H9 (cell line): ENCODE data around the gene CEACAM18. TPM values are rescaled to one million over a fixed set of nuclear protein-coding genes. Genes with fewer than 3 reads are reported as not detected.

Experiments
- DNase-seq: peaks from one replicate; pipeline ENCODE4 v3.0.0-alpha.2; 2017
- H2AFZ ChIP-seq: one replicate; pipeline ENCODE4 v1.6.1; 2013; ENCODE audit warnings: mild to moderate bottlenecking, low read length, control low read depth, moderate library complexity
- H2AK5ac ChIP-seq: 2 replicates; pipeline ENCODE4 v1.6.1; 2013; ENCODE audit warnings: low read length, control low read depth, mixed read lengths; ENCODE audit not compliant: insufficient read length
- H2BK120ac ChIP-seq: one replicate; pipeline ENCODE4 v1.6.1; 2013; ENCODE audit warnings: low read depth, mild to moderate bottlenecking, low read length, control low read depth, inconsistent platforms; ENCODE audit not compliant: poor library complexity, severe bottlenecking
- H2BK12ac ChIP-seq: 2 replicates; pipeline ENCODE4 v1.6.1; 2013; ENCODE audit warnings: low read length, control low read depth, mixed read lengths, low read depth; ENCODE audit not compliant: insufficient read length
- H2BK15ac ChIP-seq: 2 replicates; pipeline ENCODE4 v1.6.1; 2013; ENCODE audit warnings: low read depth, low read length, control low read depth
- H2BK20ac ChIP-seq: one replicate; pipeline ENCODE4 v1.6.1; 2013; ENCODE audit warnings: low read depth, mild to moderate bottlenecking, low read length, control low read depth, inconsistent platforms; ENCODE audit not compliant: poor library complexity, severe bottlenecking
- H2BK5ac ChIP-seq: 2 replicates; pipeline ENCODE4 v1.6.1; 2013; ENCODE audit warnings: low read length, control low read depth, mixed read lengths; ENCODE audit not compliant: insufficient read length
- H3K14ac ChIP-seq: 2 replicates; pipeline ENCODE4 v1.6.1; 2013; ENCODE audit warnings: low read length, control low read depth; ENCODE audit not compliant: insufficient read depth
- H3K18ac ChIP-seq: 2 replicates; pipeline ENCODE4 v1.6.1; 2013; ENCODE audit warnings: low read depth, mild to moderate bottlenecking, mixed read lengths, low read length, control low read depth; ENCODE audit not compliant: insufficient read length
- H3K23ac ChIP-seq: 2 replicates; pipeline ENCODE4 v1.6.1; 2013; ENCODE audit warnings: low read length, control low read depth, mixed read lengths, low read depth; ENCODE audit not compliant: insufficient read length
- H3K23me2 ChIP-seq: 2 replicates; pipeline ENCODE4 v1.6.1; 2013; ENCODE audit warnings: low read depth, mild to moderate bottlenecking, mixed read lengths, low read length, control low read depth; ENCODE audit not compliant: insufficient read length, poor library complexity, severe bottlenecking
- H3K27ac ChIP-seq: 2 replicates; pipeline ENCODE4 v1.5.1; 2013; ENCODE audit warnings: low read length, control low read depth, mixed read lengths, low read depth; ENCODE audit not compliant: insufficient read length
- H3K27me3 ChIP-seq: 2 replicates; pipeline ENCODE4 v1.6.1; 2013; ENCODE audit warnings: low read length, control low read depth, inconsistent platforms; ENCODE audit not compliant: insufficient read depth
- H3K4ac ChIP-seq: 2 replicates; pipeline ENCODE4 v1.6.1; 2013; ENCODE audit warnings: low read depth, mild to moderate bottlenecking, control low read depth, inconsistent platforms, low read length, moderate library complexity
- H3K4me1 ChIP-seq: 2 replicates; pipeline ENCODE4 v1.6.1; 2013; ENCODE audit warnings: low read length, control low read depth, inconsistent platforms; ENCODE audit not compliant: insufficient read depth
- H3K4me2 ChIP-seq: 2 replicates; pipeline ENCODE4 v1.6.1; 2013; ENCODE audit warnings: low read length, control low read depth, mixed read lengths; ENCODE audit not compliant: insufficient read length, insufficient read depth
- H3K56ac ChIP-seq: 2 replicates; pipeline ENCODE4 v1.6.1; 2013; ENCODE audit warnings: low read depth, mild to moderate bottlenecking, mixed read lengths, low read length, control low read depth; ENCODE audit not compliant: insufficient read length
- H3K79me1 ChIP-seq: 2 replicates; pipeline ENCODE4 v1.6.1; 2013; ENCODE audit warnings: low read depth, mild to moderate bottlenecking, moderate library complexity, low read length, control low read depth, inconsistent platforms; ENCODE audit not compliant: insufficient read depth, poor library complexity, severe bottlenecking
- H3K79me2 ChIP-seq: 2 replicates; pipeline ENCODE4 v1.6.1; 2013; ENCODE audit warnings: low read length, control low read depth, inconsistent platforms; ENCODE audit not compliant: insufficient read depth
- H3K9ac ChIP-seq: 2 replicates; pipeline ENCODE4 v1.6.1; 2013; ENCODE audit warnings: low read length, control low read depth, mixed read lengths; ENCODE audit not compliant: insufficient read length; ENCODE audit errors: extremely low read depth
- H3K9me3 ChIP-seq: one replicate; pipeline ENCODE4 v1.6.1; 2013; ENCODE audit warnings: low read depth, low read length, inconsistent platforms; ENCODE audit not compliant: control insufficient read depth
- H3T11ph ChIP-seq: one replicate; pipeline ENCODE4 v1.6.1; 2013; ENCODE audit warnings: mild to moderate bottlenecking, low read length, control low read depth, inconsistent platforms
- H4K20me1 ChIP-seq: one replicate; pipeline ENCODE4 v1.6.1; 2013; ENCODE audit not compliant: control insufficient read depth, insufficient read length, insufficient read depth
- H4K5ac ChIP-seq: 2 replicates; pipeline ENCODE4 v1.6.1; 2013; ENCODE audit warnings: low read depth, mild to moderate bottlenecking, mixed read lengths, low read length, control low read depth; ENCODE audit not compliant: insufficient read length
- H4K8ac ChIP-seq: replicated peaks from 2 replicates; pipeline ENCODE4 v1.6.1; 2013; ENCODE audit warnings: low read length, control low read depth, mixed read lengths, low read depth; ENCODE audit not compliant: insufficient read length
- H4K91ac ChIP-seq: 2 replicates; pipeline ENCODE4 v1.6.1; 2013; ENCODE audit warnings: low read depth, mild to moderate bottlenecking, moderate library complexity, mixed read lengths, low read length, control low read depth; ENCODE audit not compliant: insufficient read length
- H3K27ac Mint-ChIP-seq, 3 experiments: 2 replicates in 2 of 3; 3 replicates in 1 of 3; pipeline ENCODE4 v1.8.0; 2020 to 2021; ENCODE audit warnings: mixed read lengths in 3 of 3, mild to moderate bottlenecking in 1 of 3, moderate library complexity in 1 of 3
- H3K27me3 Mint-ChIP-seq: 2 replicates; pipeline ENCODE4 v1.8.0; 2021; ENCODE audit warnings: low read depth, mild to moderate bottlenecking, moderate library complexity, mixed read lengths
- H3K36me3 Mint-ChIP-seq, 3 experiments: 2 replicates in 2 of 3; 3 replicates in 1 of 3; pipeline ENCODE4 v1.8.0; 2020 to 2021; ENCODE audit warnings: low read depth in 3 of 3, mixed read lengths in 3 of 3; ENCODE audit not compliant: insufficient read depth in 1 of 3
- H3K4me1 Mint-ChIP-seq, 2 experiments: 2 replicates each; pipeline ENCODE4 v1.8.0; 2020; ENCODE audit warnings: mixed read lengths in 2 of 2
- H3K4me3 Mint-ChIP-seq, 2 experiments: 2 replicates in 1 of 2; 3 replicates in 1 of 2; pipeline ENCODE4 v1.8.0; 2020 to 2021; ENCODE audit warnings: mild to moderate bottlenecking in 2 of 2, mixed read lengths in 2 of 2, moderate library complexity in 1 of 2
- H3K9me3 Mint-ChIP-seq, 2 experiments: 2 replicates in 1 of 2; 3 replicates in 1 of 2; pipeline ENCODE4 v1.8.0; 2020; ENCODE audit warnings: mild to moderate bottlenecking in 2 of 2, mixed read lengths in 2 of 2, moderate library complexity in 1 of 2
- CTCF ChIP-seq: fragments of 200-600 bp; sonication (generic); conservative IDR thresholded peaks from 3 replicates; pipeline ENCODE4 v1.8.0; 2021; ENCODE audit warnings: antibody characterized with exemption, mild to moderate bottlenecking
- WGBS: extraction: QIAGEN DNeasy Blood & Tissue Kit; methylation state at CpG from one replicate; pipeline ENCODE4 v1.1.7; 2013; ENCODE audit warnings: missing lambda C conversion rate, low lambda C conversion rate, mixed read lengths; ENCODE audit not compliant: insufficient read length; ENCODE audit errors: extremely low coverage; 5-methylcytosine and 5-hydroxymethylcytosine counted together
- total RNA-seq: library from RNA; stranded (reverse); gene quantifications from 2 replicates; pipeline ENCODE4 v1.2.1, GENCODE V29; 2021

CEACAM18 gene
- total RNA-seq, 1 experiment from 2014 or later: not detected

GRCh38 chr19:51513968-51514367 is 35.6 kb downstream of the CEACAM18 start:
- H3K23me2 ChIP-seq: no peaks in the 10 kb centered on the region
- H4K91ac ChIP-seq: no peak overlapping the region
- no peak overlapping the region for H4K5ac ChIP-seq
- H4K8ac ChIP-seq: no peak overlapping the region
- H2AK5ac ChIP-seq: no peak overlapping the region
- H3T11ph ChIP-seq: no peak overlapping the region
- no peak overlapping the region for H2BK120ac ChIP-seq
- no peak overlapping the region for H3K4ac ChIP-seq
- H2BK5ac ChIP-seq: no peak overlapping the region
- H3K56ac ChIP-seq: no peak overlapping the region
- Mint-ChIP-seq H3K4me3 (no peak overlapping the region), H3K27ac (no peak overlapping the region), H3K4me1 (no peaks in the 10 kb centered on the region), H3K9me3 (peaks cover 26 to 89% of the 10 kb centered on the region in 2 experiments), H3K36me3 (peaks cover 0 to 4% (median 2%) of the 10 kb centered on the region in 3 experiments; a peak in 1 of 7 replicates), H3K27me3 (peaks cover 22% of the 10 kb centered on the region)
- no CpG with 5 or more reads among the region's 2 CpGs for WGBS
- no peaks in the 10 kb centered on the region for H3K79me2 ChIP-seq
- H3K18ac ChIP-seq: no peak overlapping the region
- no peak overlapping the region for H3K23ac ChIP-seq
- H2BK15ac ChIP-seq: no peak overlapping the region
- H2BK20ac ChIP-seq: no peak overlapping the region
- H3K9me3 ChIP-seq: no peaks in the 10 kb centered on the region
- H3K27ac ChIP-seq: no peak overlapping the region
- no peak overlapping the region for H3K9ac ChIP-seq
- H3K79me1 ChIP-seq: no peaks in the 10 kb centered on the region
- no peaks in the 10 kb centered on the region for H4K20me1 ChIP-seq
- no peak overlapping the region for H3K4me2 ChIP-seq
- H2BK12ac ChIP-seq: no peak overlapping the region
- DNase-seq: no peak
- no peak overlapping the region for H2AFZ ChIP-seq
- no peaks in the 10 kb centered on the region for H3K4me1 ChIP-seq
- H3K27me3 ChIP-seq: no peaks in the 10 kb centered on the region
- no peak for TF ChIP-seq CTCF
- no peak overlapping the region for H3K14ac ChIP-seq
